BJ (cell line): ENCODE measurements around the gene S100A6. TPM values are rescaled to one million over a fixed set of nuclear protein-coding genes. Genes with fewer than 3 reads are reported as not detected.

Experiments used
- CTCF ChIA-PET: fragments of 350-600 bp; formaldehyde crosslinking; extraction: SDS; loops from one replicate; lab custom pipeline; 2021; ENCODE audit warnings: antibody characterized with exemption, inconsistent platforms; lab: Yijun Ruan, JAX
- POLR2A ChIA-PET: fragments of 300-600 bp; sonication (Branson Sonifier 250); formaldehyde crosslinking; extraction: SDS; loops from one replicate; lab custom pipeline; 2021; ENCODE audit warnings: antibody characterized with exemption; lab: Charles Lee
- DNase-seq: peaks from one replicate; pipeline ENCODE4 v3.0.0-alpha.2; 2011; ENCODE audit warnings: low read depth
- H3K27me3 ChIP-seq: 2 replicates; pipeline ENCODE4 v1.6.0; 2011; ENCODE audit warnings: low read length; ENCODE audit not compliant: control insufficient read depth, insufficient read depth
- H3K36me3 ChIP-seq: 2 replicates; pipeline ENCODE4 v1.5.1; 2011; ENCODE audit warnings: low read length; ENCODE audit not compliant: control insufficient read depth, insufficient read depth
- H3K4me3 ChIP-seq: 2 replicates; pipeline ENCODE4 v1.5.1; 2011; ENCODE audit warnings: low read depth, mild to moderate bottlenecking, control low read depth, low read length
- CTCF ChIP-seq: IDR thresholded peaks from 2 replicates; pipeline ENCODE4 v1.5.1; 2011; ENCODE audit warnings: low read depth, mild to moderate bottlenecking, control low read depth, inconsistent platforms, low read length, moderate library complexity; ENCODE audit not compliant: insufficient read depth
- polyA plus RNA-seq: library from polyadenylated mRNA; depleted of rRNA; stranded (reverse); fragments of >200 nt; gene quantifications from 2 replicates; pipeline ENCODE4 v1.2.3, GENCODE V29; 2011

S100A6 gene
- polyA plus RNA-seq, 1 experiment, result 1,308 TPM

DNA sequence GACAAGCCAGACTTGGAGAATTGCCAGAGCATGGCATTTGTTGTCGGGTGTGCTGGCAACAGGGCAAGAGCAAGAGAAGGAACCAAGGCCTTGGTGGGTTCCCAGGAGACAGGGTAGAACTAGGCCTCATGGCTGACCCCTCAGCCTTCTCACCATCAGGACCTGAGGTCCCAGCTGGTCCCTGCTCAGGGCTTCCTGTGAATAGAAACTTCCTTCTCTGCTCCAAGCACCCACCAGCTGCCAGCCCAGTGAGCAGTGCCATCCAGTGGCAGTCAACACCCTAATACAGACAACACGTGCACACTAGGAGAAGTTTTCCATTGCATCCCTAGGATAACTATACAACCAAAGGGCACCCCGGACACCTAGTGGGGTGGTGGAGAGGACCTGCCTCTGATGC, 22.8 kb downstream of the S100A6 start:
- H3K36me3 ChIP-seq, result no peaks in the 10 kb centered on the region
- TF ChIP-seq CTCF, result no peak
- ChIA-PET POLR2A (interaction anchor here (0.7 kb wide), 1 partner anchor 425 kb away, joined by 3 read pairs; no protein-coding TSS in a partner anchor), CTCF (interaction anchor here (3.3 to 11.1 kb wide), 3 partner anchors 12 to 104 kb away, joined by 22 to 223 read pairs (median 45); partner anchors contain the start of gene S100A14)
- no peak overlapping the region for H3K4me3 ChIP-seq
- no peaks in the 10 kb centered on the region for H3K27me3 ChIP-seq
- DNase-seq, result no peak

DNA sequence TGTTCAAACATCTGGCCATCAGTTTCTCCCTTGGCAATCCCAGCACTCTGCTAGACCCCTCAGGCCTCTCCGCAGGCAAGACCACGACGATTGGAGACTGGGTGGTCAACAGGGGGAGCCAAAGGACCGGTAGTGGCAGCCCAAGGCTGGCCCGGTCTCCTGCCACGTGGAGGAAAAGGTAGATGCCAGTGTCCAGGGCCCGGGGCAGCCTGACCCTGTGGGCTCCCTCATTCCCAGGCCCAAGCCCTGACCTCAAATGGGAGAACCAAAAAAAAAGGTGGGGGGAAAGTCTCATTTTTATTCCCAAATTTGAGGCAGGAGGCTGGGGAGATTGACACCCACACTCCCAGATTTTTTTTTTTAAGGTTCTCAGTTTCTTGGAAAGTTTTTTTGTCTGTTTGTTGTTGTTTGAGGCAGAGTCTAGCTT, 24.8 kb downstream of the S100A6 start:
- Histone ChIP-seq H3K36me3 (no peaks in the 10 kb centered on the region), H3K27me3 (no peaks in the 10 kb centered on the region), H3K4me3 (no peak overlapping the region)
- no peak for DNase-seq
- ChIA-PET CTCF (interaction anchor here (0.6 to 11.1 kb wide), 44 partner anchors 8 to 1468 kb away, joined by 3 to 223 read pairs (median 4); partner anchors contain the start of genes CHTOP, JTB, S100A1 and S100A13), POLR2A (no interaction called here)
- peak; percentile 97 for TF ChIP-seq CTCF

DNA sequence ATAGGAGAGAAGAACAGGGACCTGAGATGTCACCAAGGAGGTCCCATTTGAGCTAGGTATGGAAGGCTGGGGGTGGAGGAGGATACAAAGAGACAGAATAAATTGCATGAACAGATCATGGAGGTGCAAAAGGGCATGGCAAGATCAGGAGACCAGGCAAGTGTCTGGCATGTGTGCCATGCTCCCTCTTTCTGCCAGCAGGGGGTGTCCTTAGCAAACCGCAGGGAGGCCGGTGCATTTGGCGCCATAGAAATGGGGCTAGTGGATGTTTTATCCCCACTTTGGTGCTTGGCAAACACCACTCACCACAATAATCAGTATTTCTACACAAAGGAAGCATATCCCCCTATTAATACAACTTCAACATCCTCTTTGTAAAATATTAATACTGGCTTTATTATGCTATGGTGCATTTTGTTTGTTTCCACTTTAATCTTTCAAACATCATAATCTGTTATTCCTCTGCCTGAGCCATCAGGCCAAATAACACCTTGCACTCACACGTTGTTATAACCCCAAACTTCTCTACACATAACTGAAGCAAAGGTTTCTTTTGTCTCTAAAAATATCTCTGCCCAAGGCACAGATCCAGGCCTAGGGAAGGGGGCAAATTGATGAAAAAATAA, 25.9 kb downstream of the S100A6 start:
- CTCF ChIA-PET, result interaction anchor here (0.8 to 11.1 kb wide), 25 partner anchors 9 to 477 kb away, joined by 3 to 223 read pairs (median 5); partner anchors contain the start of genes CHTOP, S100A1, S100A13 and S100A14
- no peak for DNase-seq
- POLR2A ChIA-PET, result no interaction called here

GRCh38 chr1:153509036-153509435, 26.8 kb downstream of the S100A6 start:
- DNase-seq, result no peak
- POLR2A ChIA-PET, result no interaction called here
- CTCF ChIA-PET, result interaction anchor here (0.8 to 11.1 kb wide), 11 partner anchors 8 to 138 kb away, joined by 3 to 223 read pairs (median 7); partner anchors contain the start of genes S100A14 and S100A2
- H3K4me3 ChIP-seq, result no peak overlapping the region
- TF ChIP-seq CTCF, result no peak
- H3K27me3 ChIP-seq, result no peaks in the 10 kb centered on the region
- no peaks in the 10 kb centered on the region for H3K36me3 ChIP-seq

More for the DNA sequence above, 25.9 kb downstream of the S100A6 start:
- Histone ChIP-seq H3K36me3 (no peaks in the 10 kb centered on the region), H3K4me3 (no peak overlapping the region), H3K27me3 (no peaks in the 10 kb centered on the region)
- TF ChIP-seq CTCF, result peak; percentile 61

- POLR2A ChIA-PET, result no interaction called here
- Histone ChIP-seq H3K4me3 (no peak overlapping the region), H3K36me3 (no peaks in the 10 kb centered on the region), H3K27me3 (no peaks in the 10 kb centered on the region)
- TF ChIP-seq CTCF, result no peak
- CTCF ChIA-PET, result interaction anchor here (0.6 to 11.1 kb wide), 10 partner anchors 9 to 817 kb away, joined by 3 to 223 read pairs (median 6); partner anchors contain the start of gene ATP8B2
- DNase-seq, result no peak
These were observed 27.7 kb downstream of the S100A6 start for GRCh38 chr1:153507926-153508583.
